Stimulated activated naive CD4-positive, alpha-beta T cell treated with Interleukin-2 at 50 U/mL for 16 hours (primary cell): ENCODE results near the gene NIPAL1.

Experiments used
- DNase-seq: peaks from one replicate; lab custom pipeline; 2025; lab: John Stamatoyannopoulos, UW

Gene NIPAL1

GRCh38 chr4:48027653-48028052 lies 11.1 kb downstream of the NIPAL1 start:
- no peak for DNase-seq

DNA sequence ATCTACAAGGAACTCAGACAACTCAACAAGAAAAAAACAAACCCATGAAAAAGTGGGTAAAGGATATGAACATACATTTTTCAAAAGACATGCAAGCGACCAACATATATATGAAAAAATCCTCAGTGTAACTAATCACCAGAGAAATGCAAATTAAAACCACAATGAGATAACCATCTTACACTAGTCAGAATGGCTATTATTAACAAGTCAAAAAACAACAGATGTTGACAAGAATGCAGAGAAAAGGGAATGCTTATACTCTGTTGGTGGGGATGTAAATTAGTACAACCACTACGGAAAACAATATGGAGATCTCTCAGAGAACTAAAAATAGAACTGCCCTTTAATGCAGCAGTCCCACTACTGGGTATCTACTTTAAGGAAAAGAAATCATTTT lies 12.1 kb downstream of the NIPAL1 start:
- no peak for DNase-seq

DNA sequence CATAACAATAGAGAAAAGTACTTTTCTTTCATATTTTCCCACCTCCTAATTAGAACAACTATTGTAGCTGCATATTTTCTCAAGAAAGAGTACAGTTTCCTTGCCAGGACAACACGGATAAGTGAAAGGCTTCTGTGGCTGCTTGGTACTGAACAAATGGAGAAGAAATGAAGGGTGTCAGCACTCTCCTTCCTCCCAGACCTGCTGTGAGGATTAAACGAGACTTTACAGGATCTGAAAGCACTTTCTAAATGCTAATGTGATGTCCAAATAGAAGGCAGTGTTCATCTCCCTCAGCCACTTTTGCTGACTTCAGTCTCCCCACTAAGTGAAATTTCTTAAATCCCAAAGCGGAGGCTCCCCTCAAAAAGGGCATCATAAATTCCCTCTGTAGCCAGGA lies 13.9 kb downstream of the NIPAL1 start:
- no peak for DNase-seq

- no peak for DNase-seq
Observed at GRCh38 chr4:48031802-48032525, 15.4 kb downstream of the NIPAL1 start.

DNA sequence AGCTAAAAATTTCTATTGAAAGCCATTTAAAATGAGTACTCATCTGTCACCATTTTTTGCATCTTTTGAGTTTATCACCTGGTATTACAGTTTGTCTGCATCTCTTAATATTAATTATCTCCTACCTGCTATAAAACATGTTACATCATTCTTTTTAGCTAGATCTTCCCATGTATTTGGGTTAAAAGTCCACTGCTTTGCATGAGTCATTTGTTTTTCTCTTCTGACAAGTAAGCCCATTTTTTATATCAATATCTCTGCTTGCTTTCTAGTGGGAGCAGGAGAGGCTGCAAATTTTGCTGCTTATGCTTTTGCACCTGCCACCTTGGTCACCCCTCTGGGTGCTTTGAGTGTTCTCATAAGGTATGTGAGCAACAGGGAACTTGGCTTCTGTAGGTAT lies 16.1 kb downstream of the NIPAL1 start:
- DNase-seq, result no peak

DNA sequence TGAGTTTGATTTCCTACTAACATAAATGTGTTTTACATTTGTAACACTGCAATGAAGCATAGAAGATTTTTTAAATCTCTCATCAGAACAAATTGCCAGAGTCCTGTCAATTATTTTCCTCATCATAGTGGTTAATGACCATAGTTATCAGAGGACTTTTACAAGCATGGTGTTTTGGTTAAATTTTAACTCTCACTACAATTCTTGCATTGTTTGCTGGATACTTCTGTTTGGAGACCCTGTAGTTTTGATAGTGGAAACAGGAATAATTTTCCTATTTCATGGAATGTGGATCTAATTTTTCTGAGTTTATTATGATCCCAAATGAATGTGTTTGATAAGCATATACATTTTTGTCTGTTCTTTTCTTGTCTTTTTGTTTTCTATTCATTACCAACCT lies 16.8 kb downstream of the NIPAL1 start:
- DNase-seq, result no peak

- DNase-seq, result peak; percentile 52
Observed at GRCh38 chr4:48033825-48034413, 17.3 kb downstream of the NIPAL1 start.

DNA sequence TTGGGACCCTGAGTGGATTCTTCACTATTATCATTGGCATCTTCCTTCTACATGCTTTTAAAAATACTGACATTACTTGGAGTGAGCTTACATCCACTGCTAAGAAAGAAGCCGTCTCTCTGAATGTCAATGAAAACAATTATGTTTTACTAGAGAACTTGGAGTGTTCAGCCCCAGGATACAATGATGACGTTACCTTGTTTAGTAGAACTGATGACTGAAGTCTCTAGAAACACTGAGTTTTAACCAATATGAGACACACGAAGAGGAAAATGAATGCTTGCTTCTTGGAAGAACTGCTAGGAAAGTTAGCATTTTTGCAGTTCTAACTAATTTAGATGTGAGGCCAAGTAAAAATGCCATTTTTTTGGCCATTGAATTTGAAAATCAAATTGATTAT lies 19.4 kb downstream of the NIPAL1 start:
- DNase-seq, result no peak

DNA sequence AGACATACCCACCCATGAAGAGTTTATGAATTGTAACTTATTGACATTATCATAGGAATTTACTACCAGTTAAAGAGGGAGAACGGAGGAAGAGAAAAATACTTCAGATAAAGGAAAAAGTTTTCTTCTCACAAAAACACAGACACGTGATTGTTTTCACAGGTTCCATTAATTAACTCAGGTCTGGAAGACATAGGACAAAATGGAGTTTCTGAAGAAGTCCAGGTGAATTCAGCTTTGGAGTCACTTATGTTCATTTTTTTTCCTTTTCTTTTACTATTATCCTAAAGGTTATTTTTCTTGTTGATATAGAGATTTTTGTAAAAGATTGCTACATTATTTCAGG lies 20.5 kb downstream of the NIPAL1 start:
- DNase-seq, result no peak

DNA sequence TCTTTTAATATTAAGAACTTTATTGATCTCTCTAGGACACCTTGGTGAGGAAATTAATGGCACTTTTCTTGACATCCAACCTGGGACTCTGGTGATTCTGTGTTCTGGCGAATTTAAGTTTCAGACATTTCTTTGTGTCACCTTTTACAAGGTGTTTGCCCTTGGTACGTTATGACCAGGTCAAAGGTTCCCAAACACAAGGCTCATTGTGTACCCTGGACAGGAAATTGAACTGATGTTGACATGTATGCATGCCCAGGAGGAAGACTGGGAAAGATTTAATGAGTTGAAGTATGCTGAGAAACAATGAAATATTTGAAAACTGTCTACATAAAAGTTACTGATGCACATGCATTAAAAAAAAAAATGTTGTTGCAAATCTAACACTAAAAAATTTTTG lies 22.1 kb downstream of the NIPAL1 start:
- no peak for DNase-seq

DNA sequence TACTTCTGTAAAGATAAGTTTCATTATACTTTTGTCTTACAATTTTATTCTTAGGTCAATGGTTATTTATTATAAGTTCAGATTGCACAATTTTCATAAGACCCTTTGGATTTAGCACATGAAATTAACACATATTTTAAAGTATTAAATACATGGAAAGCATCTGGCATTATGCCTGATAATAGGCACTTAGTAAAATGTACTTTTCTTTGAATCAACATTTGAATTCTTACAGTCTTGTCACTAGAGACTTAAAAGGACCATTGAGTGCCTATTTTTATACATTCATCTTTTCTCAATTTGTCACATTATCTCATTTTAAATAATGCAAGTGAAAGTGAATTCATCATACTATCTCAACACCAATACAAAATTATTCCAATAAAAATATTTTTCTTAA lies 23.0 kb downstream of the NIPAL1 start:
- DNase-seq, result no peak

- DNase-seq, result peak; percentile 8
Observed at GRCh38 chr4:48041535-48042137, 25.1 kb downstream of the NIPAL1 start.

GRCh38 chr4:48042979-48043461 lies 26.4 kb downstream of the NIPAL1 start:
- DNase-seq, result no peak

GRCh38 chr4:48043504-48043903 lies 26.9 kb downstream of the NIPAL1 start:
- no peak for DNase-seq

- DNase-seq, result no peak
Observed at GRCh38 chr4:48044298-48044697, 27.7 kb downstream of the NIPAL1 start.

DNA sequence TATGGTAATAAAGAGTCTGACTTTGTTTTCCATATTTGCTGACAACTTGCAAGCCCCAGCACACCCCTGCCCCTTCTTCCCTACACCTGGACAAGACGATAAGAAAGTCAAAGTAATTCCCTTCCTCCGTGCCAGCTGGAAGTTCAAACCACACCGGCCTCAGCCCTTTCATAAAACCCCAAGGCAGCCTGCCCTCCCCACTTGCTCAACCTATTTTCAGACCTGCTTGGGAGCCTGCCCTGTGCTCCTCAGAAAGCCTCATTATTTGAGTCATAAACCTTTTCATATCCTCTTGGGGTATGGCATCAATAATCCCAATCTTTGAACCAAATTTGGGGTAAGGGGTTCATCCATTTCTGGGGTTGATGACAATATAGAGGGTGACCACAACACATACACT lies 29.5 kb downstream of the NIPAL1 start:
- DNase-seq, result no peak

- DNase-seq, result peak; percentile 60
Observed at GRCh38 chr4:48047421-48047844, 30.9 kb downstream of the NIPAL1 start.

DNA sequence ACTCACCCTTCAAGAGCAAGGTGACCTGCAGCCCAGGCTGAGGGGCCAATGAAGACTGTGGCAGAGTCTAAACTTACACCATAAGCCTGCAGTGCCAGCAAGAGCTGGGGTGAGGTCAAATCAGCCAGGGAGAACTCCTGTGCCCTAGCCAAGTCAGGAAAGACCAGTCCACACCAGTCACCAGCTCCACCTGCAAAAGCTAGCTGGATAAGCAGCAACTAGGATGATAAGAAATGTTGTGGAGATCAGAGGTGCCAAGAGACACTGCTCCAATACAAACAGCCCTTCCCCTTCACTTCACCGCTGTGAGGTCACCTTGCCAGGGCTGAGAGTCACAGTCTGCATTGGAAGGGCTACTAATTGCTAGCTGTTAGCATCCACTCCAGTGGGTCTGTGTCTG lies 31.3 kb downstream of the NIPAL1 start:
- DNase-seq, result no peak

DNA sequence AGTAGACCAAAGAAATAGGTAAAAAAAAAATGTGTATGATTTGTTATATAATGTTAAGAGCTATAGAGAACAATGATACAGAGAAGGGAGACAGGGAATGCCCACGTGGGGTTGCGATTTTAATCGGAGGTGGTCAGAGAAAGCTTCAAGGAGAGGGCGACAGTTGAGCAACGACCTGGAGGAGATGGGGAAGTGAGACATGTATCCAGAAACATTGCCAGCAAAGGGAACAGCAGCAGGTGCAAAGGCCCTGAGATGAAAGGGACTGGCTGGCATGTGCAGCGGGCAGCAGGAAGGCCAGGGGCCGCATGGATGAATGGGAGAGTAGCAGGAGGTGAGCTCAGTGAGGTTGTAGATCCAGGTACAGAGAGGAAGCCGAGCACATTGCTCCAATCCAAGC lies 32.9 kb downstream of the NIPAL1 start:
- DNase-seq, result no peak

- no peak for DNase-seq
Observed at GRCh38 chr4:48051078-48051477, 34.5 kb downstream of the NIPAL1 start.

DNA sequence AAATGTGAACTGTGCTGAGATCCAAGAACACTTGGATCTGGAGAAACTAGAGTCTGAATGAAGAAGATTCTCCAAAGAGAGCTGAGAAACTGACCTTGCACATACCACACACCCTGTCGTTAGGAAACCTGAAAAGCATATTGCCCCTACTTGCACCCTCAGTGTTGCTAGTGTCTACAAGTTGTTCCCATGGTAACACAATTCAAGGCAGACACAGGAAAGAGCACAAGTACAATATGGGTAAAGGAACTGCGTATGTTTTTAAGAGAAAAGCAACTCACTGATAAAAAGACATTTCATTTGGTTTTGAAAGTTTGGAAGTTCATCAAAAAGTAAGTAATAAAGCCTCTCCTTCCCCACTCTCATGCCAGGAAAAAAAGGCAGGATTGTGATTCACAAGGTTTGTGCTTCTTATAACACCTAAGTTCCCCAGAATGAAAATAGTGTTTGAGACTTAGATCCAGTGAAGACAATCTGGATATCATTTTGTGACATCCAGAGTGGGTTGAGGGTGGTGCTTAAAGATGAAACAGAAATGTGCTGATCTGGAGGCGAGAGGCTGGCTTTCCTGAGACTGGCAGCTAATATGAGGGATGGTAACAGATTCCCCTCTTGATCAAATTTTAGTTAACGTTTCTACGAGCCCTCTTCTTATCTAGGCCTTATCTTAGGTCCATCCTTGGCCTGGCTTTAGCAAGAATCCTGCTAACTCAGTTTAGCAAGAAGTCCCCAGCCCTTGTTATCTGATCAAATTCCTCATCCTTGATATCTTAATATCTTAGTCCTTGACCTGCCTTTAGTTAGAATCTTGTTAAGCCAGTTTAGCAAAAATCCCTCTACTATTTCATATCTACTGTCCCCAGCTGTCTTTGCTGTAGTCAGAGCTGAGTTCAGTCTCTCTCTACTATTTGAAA lies 42.3 kb downstream of the NIPAL1 start:
- no peak for DNase-seq

GRCh38 chr4:48064349-48064748 lies 47.8 kb downstream of the NIPAL1 start:
- no peak for DNase-seq
